Measurements from ENCODE around the gene PGBD2. TPM values are rescaled to one million over a fixed set of nuclear protein-coding genes. Genes with fewer than 3 reads are reported as not detected.

Gene PGBD2
- total and polyA plus RNA-seq, 9 of the 15 experiments (the other 6 are each of a cell fraction or from before 2014, with no cell fraction given) = 11.9 to 21.8 (median 14.7) TPM

DNA sequence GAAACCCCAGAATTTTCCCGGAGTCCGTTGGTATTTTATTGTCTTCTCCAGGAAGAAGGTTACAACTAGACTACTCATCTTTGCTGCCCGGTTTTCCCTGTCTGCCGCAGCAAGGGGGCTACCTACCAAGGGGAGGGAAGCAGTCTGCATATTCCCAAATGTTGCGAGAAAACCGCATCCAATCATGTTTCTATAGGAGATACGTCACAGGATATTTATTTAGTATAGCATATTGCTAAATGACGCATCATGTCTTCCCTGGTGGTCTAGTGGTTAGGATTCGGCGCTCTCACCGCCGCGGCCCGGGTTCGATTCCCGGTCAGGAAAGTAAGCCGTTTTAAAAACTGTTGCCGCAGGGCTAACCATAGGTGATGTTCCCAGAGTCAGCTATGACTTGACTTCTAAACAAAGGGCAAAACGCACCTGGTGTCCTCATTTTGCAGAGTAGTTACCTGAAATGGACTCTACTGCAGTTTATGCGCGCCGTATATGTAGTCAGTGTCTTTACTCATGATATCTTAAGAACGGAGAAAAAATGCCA is 32.0 kb upstream of the PGBD2 start (continued):
- TF ChIP-seq, protein P1, sequence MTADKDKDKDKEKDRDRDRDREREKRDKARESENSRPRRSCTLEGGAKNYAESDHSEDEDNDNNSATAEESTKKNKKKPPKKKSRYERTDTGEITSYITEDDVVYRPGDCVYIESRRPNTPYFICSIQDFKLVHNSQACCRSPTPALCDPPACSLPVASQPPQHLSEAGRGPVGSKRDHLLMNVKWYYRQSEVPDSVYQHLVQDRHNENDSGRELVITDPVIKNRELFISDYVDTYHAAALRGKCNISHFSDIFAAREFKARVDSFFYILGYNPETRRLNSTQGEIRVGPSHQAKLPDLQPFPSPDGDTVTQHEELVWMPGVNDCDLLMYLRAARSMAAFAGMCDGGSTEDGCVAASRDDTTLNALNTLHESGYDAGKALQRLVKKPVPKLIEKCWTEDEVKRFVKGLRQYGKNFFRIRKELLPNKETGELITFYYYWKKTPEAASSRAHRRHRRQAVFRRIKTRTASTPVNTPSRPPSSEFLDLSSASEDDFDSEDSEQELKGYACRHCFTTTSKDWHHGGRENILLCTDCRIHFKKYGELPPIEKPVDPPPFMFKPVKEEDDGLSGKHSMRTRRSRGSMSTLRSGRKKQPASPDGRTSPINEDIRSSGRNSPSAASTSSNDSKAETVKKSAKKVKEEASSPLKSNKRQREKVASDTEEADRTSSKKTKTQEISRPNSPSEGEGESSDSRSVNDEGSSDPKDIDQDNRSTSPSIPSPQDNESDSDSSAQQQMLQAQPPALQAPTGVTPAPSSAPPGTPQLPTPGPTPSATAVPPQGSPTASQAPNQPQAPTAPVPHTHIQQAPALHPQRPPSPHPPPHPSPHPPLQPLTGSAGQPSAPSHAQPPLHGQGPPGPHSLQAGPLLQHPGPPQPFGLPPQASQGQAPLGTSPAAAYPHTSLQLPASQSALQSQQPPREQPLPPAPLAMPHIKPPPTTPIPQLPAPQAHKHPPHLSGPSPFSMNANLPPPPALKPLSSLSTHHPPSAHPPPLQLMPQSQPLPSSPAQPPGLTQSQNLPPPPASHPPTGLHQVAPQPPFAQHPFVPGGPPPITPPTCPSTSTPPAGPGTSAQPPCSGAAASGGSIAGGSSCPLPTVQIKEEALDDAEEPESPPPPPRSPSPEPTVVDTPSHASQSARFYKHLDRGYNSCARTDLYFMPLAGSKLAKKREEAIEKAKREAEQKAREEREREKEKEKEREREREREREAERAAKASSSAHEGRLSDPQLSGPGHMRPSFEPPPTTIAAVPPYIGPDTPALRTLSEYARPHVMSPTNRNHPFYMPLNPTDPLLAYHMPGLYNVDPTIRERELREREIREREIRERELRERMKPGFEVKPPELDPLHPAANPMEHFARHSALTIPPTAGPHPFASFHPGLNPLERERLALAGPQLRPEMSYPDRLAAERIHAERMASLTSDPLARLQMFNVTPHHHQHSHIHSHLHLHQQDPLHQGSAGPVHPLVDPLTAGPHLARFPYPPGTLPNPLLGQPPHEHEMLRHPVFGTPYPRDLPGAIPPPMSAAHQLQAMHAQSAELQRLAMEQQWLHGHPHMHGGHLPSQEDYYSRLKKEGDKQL (CRISPR knock-in tag; IDR thresholded peaks at IDR 0.05; ENCODE audit: borderline replicate concordance) = 0 out of 2 replicates have a peak, but pooled peaks have one; percentile 52
- TF ChIP-seq MYNN (IDR thresholded peaks at IDR 0.05) (no peak), MYNN (CRISPR knock-in tag; IDR thresholded peaks at IDR 0.05) (no peak), ZNF561 (CRISPR knock-in tag; conservative IDR thresholded peaks at IDR 0.05) (no peak)

DNA sequence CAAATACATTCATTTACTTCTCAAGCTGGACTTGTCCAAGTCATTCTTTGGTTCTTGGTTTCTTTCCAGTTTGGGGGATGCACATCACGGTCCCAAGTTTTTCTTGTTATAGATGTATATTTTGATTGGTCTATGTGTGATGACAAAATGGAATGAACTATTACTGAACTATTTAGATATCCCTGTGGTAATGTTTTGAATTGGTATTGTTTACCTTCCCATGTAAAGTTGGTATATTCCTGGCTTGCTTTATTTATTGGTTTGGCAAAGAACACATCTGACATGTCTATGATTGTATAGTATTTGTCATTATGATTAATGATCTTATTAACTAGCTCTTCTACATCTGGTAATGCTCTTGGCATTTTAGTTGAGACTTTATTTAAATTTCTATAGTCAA is 24.8 kb upstream of the PGBD2 start:
- DNase-seq (ENCODE audit: extremely low read depth in 1 of 4, low spot score in 3 of 4) (no peak), FAIRE-seq (no peak), ATAC-seq (no peak)
- H2AFZ ChIP-seq (ENCODE audit: low read depth, low read length) = peak overlapping the region; percentile 54; the same call in 1 of the 2 replicates
- no peaks in the 10 kb centered on the region for H4K20me1 ChIP-seq (replicated peaks; ENCODE audit: control insufficient read depth, insufficient read depth, low read length)
- H3K4me2 ChIP-seq (ENCODE audit: insufficient read depth, low read length) = no peak overlapping the region
- H3K79me2 ChIP-seq (ENCODE audit: control insufficient read depth, insufficient read depth, low read length) = no peaks in the 10 kb centered on the region
- no peak overlapping the region for H3K4me3 ChIP-seq
- no TSS peak for BruUV-seq (replicated peaks)
- CTCF ChIA-PET (ENCODE audit: low intra/inter-chr PET ratio) = no interaction called here
- no peaks in the 10 kb centered on the region for H3K9me1 ChIP-seq (ENCODE audit: control insufficient read depth, insufficient read depth, low read length)
- no peaks in the 10 kb centered on the region for H3K27me3 ChIP-seq (ENCODE audit: control insufficient read depth in 2 of 2, insufficient read depth in 2 of 2, low read length in 2 of 2)
- 58% methylated on average over 1 of the region's 1 CpG for WGBS (ENCODE audit: insufficient coverage, low coverage, missing lambda C conversion rate)
- H3K27ac ChIP-seq (ENCODE audit: extremely low read depth, low read depth, low read length) = peak overlapping the region; percentile 55
- H3K9me3 ChIP-seq (replicated peaks; ENCODE audit: control insufficient read depth, insufficient read depth, low read depth, low read length) = no peaks in the 10 kb centered on the region
- no peaks in the 10 kb centered on the region for H3K36me3 ChIP-seq (ENCODE audit: control insufficient read depth, insufficient read depth, low read length)
- intact Hi-C loops (cut with micrococcal nuclease) (no loop called here), in situ Hi-C loops (cut with MboI) (no loop called here)
- peaks cover 0 to 24% of the 10 kb centered on the region in 2 experiments; a peak in 3 of 5 replicates for H3K4me1 ChIP-seq (replicated peaks in 1 of 2; ENCODE audit: control insufficient read depth in 2 of 2, insufficient read depth in 2 of 2, low read length in 2 of 2)
- POLR2A ChIA-PET = no interaction called here
- H3K9ac ChIP-seq (ENCODE audit: insufficient read depth in 1 of 2, low read depth in 2 of 2, low read length in 2 of 2) = peak overlapping the region in 1 of 2 experiments; percentile 51; a peak in 1 of 4 replicates
- TF ChIP-seq, protein P2, sequence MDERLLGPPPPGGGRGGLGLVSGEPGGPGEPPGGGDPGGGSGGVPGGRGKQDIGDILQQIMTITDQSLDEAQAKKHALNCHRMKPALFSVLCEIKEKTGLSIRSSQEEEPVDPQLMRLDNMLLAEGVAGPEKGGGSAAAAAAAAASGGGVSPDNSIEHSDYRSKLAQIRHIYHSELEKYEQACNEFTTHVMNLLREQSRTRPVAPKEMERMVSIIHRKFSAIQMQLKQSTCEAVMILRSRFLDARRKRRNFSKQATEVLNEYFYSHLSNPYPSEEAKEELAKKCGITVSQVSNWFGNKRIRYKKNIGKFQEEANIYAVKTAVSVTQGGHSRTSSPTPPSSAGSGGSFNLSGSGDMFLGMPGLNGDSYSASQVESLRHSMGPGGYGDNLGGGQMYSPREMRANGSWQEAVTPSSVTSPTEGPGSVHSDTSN (CRISPR knock-in tag; IDR thresholded peaks at IDR 0.05; ENCODE audit: low read depth) = no peak
- TF ChIP-seq, protein P2 (tag; conservative IDR thresholded peaks at IDR 0.05; ENCODE audit: low read depth) = peak; percentile 26
- TF ChIP-seq, protein P3, sequence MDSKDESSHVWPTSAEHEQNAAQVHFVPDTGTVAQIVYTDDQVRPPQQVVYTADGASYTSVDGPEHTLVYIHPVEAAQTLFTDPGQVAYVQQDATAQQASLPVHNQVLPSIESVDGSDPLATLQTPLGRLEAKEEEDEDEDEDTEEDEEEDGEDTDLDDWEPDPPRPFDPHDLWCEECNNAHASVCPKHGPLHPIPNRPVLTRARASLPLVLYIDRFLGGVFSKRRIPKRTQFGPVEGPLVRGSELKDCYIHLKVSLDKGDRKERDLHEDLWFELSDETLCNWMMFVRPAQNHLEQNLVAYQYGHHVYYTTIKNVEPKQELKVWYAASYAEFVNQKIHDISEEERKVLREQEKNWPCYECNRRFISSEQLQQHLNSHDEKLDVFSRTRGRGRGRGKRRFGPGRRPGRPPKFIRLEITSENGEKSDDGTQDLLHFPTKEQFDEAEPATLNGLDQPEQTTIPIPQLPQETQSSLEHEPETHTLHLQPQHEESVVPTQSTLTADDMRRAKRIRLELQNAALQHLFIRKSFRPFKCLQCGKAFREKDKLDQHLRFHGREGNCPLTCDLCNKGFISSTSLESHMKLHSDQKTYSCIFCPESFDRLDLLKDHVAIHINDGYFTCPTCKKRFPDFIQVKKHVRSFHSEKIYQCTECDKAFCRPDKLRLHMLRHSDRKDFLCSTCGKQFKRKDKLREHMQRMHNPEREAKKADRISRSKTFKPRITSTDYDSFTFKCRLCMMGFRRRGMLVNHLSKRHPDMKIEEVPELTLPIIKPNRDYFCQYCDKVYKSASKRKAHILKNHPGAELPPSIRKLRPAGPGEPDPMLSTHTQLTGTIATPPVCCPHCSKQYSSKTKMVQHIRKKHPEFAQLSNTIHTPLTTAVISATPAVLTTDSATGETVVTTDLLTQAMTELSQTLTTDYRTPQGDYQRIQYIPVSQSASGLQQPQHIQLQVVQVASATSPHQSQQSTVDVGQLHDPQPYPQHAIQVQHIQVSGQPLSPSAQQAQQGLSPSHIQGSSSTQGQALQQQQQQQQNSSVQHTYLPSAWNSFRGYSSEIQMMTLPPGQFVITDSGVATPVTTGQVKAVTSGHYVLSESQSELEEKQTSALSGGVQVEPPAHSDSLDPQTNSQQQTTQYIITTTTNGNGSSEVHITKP (IDR thresholded peaks at IDR 0.05; ENCODE audit: partially characterized antibody) = peak; percentile 93
- TF ChIP-seq LEF1 (IDR thresholded peaks at IDR 0.05) (no peak), SREBF1 (IDR thresholded peaks at IDR 0.05; ENCODE audit: borderline replicate concordance, low read depth, low read length) (no peak)
